ENCODE data around the gene IMMT. TPM values are rescaled to one million over a fixed set of nuclear protein-coding genes. Genes with fewer than 3 reads are reported as not detected.

Gene IMMT
- total and polyA plus RNA-seq, 2 of the 8 experiments (the other 6 are each of a cell fraction or from before 2014, with no cell fraction given), result 37.7 to 103 TPM

DNA sequence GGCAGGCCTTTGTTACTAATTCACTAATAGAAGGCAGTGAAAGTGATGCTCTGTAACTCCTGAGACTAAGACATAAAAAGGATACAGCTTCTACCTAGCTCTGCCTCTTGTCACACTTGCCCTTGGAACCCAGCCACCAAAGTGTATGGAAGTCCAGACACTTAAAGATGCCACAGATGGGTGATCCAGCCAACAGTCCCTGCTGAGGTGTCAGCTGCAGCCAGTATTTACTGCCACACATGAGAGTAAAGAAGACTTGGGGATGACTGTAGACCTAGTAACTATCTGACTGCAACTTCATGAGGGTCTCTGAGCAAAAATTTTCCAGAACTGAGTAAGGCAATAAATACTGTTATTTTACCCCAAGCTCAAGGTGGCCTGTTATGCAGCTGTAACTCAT is 8.8 kb downstream of the IMMT start:
- Histone ChIP-seq H2BK12ac (ENCODE audit: low read depth, low read length) (no peak overlapping the region), H3K79me2 (ENCODE audit: control insufficient read depth in 1 of 2, insufficient read depth in 2 of 2, low read length in 2 of 2) (peaks cover 20 to 98% of the 10 kb centered on the region in 2 experiments), H4K91ac (replicated peaks; ENCODE audit: insufficient read length, low read length) (no peak overlapping the region), H2AFZ (ENCODE audit: low read length) (no peak overlapping the region), H3K27me3 (replicated peaks in 1 of 4; ENCODE audit: control insufficient read depth in 3 of 4, extremely low read depth in 1 of 4, insufficient read depth in 3 of 4, low read length in 3 of 4) (no peaks in the 10 kb centered on the region), H3K36me3 (ENCODE audit: control insufficient read depth in 2 of 4, insufficient read depth in 4 of 4, low read length in 3 of 4) (peaks cover 0 to 4% (median 2%) of the 10 kb centered on the region in 4 experiments; a peak in 1 of 8 replicates), H4K5ac (ENCODE audit: insufficient read length, low read depth, low read length) (no peak overlapping the region), H2BK5ac (ENCODE audit: low read depth, low read length) (no peak overlapping the region), H3K56ac (replicated peaks; ENCODE audit: insufficient read length, low read depth, low read length) (no peak overlapping the region), H3K4me2 (ENCODE audit: insufficient read depth in 1 of 2, low read depth in 2 of 2, low read length in 2 of 2) (no peak overlapping the region), H2BK20ac (ENCODE audit: low read length) (no peak overlapping the region), H3K4me1 (replicated peaks in 1 of 4; ENCODE audit: control insufficient read depth in 3 of 4, insufficient read depth in 4 of 4, low read length in 3 of 4) (no peaks in the 10 kb centered on the region), H3K27ac (ENCODE audit: low read depth, low read length) (no peak overlapping the region), H3K79me1 (ENCODE audit: low read depth, low read length) (peaks cover 8% of the 10 kb centered on the region), H3K18ac (ENCODE audit: extremely low read depth, low read length) (no peak overlapping the region), H2AK5ac (ENCODE audit: low read depth, low read length) (no peak overlapping the region), H3K23ac (ENCODE audit: insufficient read length) (no peak overlapping the region), H4K8ac (ENCODE audit: extremely low read depth, insufficient read depth, low read length) (no peak overlapping the region), H2BK15ac (ENCODE audit: low read length) (no peak overlapping the region), H3K4ac (replicated peaks; ENCODE audit: insufficient read length, low read depth, low read length) (no peak overlapping the region), H2BK120ac (replicated peaks; ENCODE audit: low read depth, low read length) (no peak overlapping the region), H3K23me2 (ENCODE audit: low read depth, low read length) (no peaks in the 10 kb centered on the region), H3K4me3 (ENCODE audit: extremely low read depth in 1 of 4, insufficient read depth in 2 of 4, low read depth in 3 of 4, low read length in 4 of 4) (no peak overlapping the region), H3K14ac (ENCODE audit: insufficient read length) (no peak overlapping the region), H3K9me3 (ENCODE audit: insufficient read depth in 2 of 2, low read depth in 1 of 2, low read length in 1 of 2) (no peaks in the 10 kb centered on the region), H3K9ac (replicated peaks in 1 of 4; ENCODE audit: extremely low read depth in 1 of 4, low read depth in 3 of 4, low read length in 3 of 4) (no peak overlapping the region), H4K20me1 (replicated peaks in 1 of 2; ENCODE audit: control insufficient read depth in 1 of 2, insufficient read depth in 2 of 2, low read length in 2 of 2) (peaks cover 6 to 14% of the 10 kb centered on the region in 2 experiments)
- DNase-seq (ENCODE audit: low read depth in 1 of 2, low spot score in 2 of 2) (no peak), FAIRE-seq (no peak)
- no peak for TF ChIP-seq TBP (IDR thresholded peaks at IDR 0.05; ENCODE audit: low read depth, low read length)
- TF ChIP-seq NANOG (IDR thresholded peaks at IDR 0.05; ENCODE audit: insufficient read depth, low read depth, low read length, poor library complexity, severe bottlenecking), result no peak
- TF ChIP-seq MAFK (IDR thresholded peaks at IDR 0.05; ENCODE audit: low read depth, low read length), result no peak
- POLR2A ChIA-PET (ENCODE audit: partially characterized antibody), result interaction anchor here (0.6 to 4.6 kb wide), 6 partner anchors 8 to 90 kb away, joined by 3 to 22 read pairs (median 4); partner anchors contain the start of gene IMMT
- CTCF ChIA-PET (ENCODE audit: partially characterized antibody), result interaction anchor here (0.6 to 1.6 kb wide), 3 partner anchors 9 to 264 kb away, joined by 3 read pairs; partner anchors contain the start of gene IMMT

Data from H1 (cell line).